Adrenal gland (tissue), 5 donors: ENCODE measurements around the gene CDS1.

Experiments used
- CTCF ChIP-seq, 6 experiments: fragments of 450-650 bp in 4 of 6; fragments of 200-600 bp in 2 of 6; sonication (generic) in 1 of 6; IDR thresholded peaks; 1 replicate in 5 of 6; 2 replicates in 1 of 6; pipeline versions ENCODE4 v1.5.1 to v1.8.0; 2016 to 2021; ENCODE audit warnings: antibody characterized with exemption in 6 of 6, mild to moderate bottlenecking in 2 of 6, moderate library complexity in 1 of 6
- POLR2A ChIP-seq, 2 donors: fragments of 450-650 bp; IDR thresholded peaks; one replicate each; pipeline ENCODE4 v1.6.1; 2017; ENCODE audit warnings: antibody characterized with exemption in 2 of 2, mild to moderate bottlenecking in 2 of 2, moderate library complexity in 1 of 2
- donor health status: DM: no; HTN: no; CAD: no.

GRCh38 chr4:84615355-84615754 is 32.4 kb downstream of the CDS1 start:
- TF ChIP-seq CTCF (IDR thresholded peaks at IDR 0.05) (no peak), POLR2A (IDR thresholded peaks at IDR 0.05) (no peak)
